Measurements from ENCODE around the gene BMP6.

GRCh38 chr6:7747016-7747415, 21.1 kb downstream of the BMP6 start:
- TF ChIP-seq POLR2A (IDR thresholded peaks at IDR 0.05) = no peak
- TF ChIP-seq, protein P1, sequence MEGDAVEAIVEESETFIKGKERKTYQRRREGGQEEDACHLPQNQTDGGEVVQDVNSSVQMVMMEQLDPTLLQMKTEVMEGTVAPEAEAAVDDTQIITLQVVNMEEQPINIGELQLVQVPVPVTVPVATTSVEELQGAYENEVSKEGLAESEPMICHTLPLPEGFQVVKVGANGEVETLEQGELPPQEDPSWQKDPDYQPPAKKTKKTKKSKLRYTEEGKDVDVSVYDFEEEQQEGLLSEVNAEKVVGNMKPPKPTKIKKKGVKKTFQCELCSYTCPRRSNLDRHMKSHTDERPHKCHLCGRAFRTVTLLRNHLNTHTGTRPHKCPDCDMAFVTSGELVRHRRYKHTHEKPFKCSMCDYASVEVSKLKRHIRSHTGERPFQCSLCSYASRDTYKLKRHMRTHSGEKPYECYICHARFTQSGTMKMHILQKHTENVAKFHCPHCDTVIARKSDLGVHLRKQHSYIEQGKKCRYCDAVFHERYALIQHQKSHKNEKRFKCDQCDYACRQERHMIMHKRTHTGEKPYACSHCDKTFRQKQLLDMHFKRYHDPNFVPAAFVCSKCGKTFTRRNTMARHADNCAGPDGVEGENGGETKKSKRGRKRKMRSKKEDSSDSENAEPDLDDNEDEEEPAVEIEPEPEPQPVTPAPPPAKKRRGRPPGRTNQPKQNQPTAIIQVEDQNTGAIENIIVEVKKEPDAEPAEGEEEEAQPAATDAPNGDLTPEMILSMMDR (IDR thresholded peaks at IDR 0.05) = no peak
